ENCODE data around the gene IFRD2.

DNA sequence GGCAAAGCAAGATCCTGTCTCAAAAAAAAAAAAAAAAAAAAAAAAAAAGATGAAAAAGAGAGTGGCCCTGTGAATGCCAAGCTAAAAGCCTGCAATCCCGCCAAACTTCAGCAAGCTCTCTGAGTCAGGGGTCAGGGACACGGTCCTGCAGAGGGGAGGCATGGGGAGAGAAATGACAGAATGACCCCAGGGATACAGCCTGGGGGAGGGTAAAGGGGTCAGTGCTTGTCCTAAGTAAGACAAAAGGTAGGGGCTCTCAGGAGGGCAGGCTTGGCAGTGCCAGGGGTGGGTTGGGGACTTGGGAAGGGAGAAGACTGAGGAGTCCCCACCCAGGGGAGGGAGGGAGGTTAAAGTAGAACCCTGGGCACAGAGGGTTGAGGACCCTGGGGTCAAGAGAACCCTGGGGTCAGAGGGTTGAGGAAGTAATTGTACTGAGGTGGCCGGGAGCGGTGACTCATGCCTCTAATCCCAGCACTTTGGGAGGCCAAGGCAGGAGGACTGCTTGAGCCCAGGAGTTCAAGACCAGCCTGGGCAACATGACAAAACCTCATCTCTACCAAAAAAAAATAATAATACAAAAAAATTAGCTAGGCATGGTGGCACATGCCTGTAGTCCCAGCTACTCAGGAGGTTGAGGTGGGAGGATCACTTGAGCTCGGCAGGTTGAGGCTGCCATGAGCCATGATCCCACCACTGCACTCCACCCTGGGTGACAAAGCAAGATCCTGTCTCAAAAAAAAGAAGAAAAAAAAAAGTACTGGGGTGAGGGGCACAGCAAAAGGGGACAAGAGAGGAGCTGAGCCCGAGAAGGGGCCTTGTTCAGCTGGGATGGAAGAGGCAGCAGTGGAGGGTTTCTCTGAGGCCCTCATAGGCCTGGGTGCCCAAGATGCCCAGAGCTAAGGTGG is 28.5 kb downstream of the IFRD2 start:
- no peak for TF ChIP-seq EZH2phosphoT487 (IDR thresholded peaks at IDR 0.05; ENCODE audit: borderline replicate concordance, low read length)
- TF ChIP-seq, protein P1, sequence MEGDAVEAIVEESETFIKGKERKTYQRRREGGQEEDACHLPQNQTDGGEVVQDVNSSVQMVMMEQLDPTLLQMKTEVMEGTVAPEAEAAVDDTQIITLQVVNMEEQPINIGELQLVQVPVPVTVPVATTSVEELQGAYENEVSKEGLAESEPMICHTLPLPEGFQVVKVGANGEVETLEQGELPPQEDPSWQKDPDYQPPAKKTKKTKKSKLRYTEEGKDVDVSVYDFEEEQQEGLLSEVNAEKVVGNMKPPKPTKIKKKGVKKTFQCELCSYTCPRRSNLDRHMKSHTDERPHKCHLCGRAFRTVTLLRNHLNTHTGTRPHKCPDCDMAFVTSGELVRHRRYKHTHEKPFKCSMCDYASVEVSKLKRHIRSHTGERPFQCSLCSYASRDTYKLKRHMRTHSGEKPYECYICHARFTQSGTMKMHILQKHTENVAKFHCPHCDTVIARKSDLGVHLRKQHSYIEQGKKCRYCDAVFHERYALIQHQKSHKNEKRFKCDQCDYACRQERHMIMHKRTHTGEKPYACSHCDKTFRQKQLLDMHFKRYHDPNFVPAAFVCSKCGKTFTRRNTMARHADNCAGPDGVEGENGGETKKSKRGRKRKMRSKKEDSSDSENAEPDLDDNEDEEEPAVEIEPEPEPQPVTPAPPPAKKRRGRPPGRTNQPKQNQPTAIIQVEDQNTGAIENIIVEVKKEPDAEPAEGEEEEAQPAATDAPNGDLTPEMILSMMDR (conservative IDR thresholded peaks at IDR 0.05; ENCODE audit: low read depth, low read length): no peak
- no peak for TF ChIP-seq EZH2 (IDR thresholded peaks at IDR 0.05; ENCODE audit: low read length, unreplicated experiment)
